Inflammatory macrophage treated with lipopolysaccharide for 1 hour (primary cell): ENCODE data around the gene CD53.

Experiments
- DNase-seq, 2 donors: peaks; one replicate each; pipeline ENCODE4 v3.0.0-alpha.2; 2020 to 2022

The CD53 gene

GRCh38 chr1:110877364-110877763, 4.4 kb downstream of the CD53 start:
- no peak for DNase-seq

DNA sequence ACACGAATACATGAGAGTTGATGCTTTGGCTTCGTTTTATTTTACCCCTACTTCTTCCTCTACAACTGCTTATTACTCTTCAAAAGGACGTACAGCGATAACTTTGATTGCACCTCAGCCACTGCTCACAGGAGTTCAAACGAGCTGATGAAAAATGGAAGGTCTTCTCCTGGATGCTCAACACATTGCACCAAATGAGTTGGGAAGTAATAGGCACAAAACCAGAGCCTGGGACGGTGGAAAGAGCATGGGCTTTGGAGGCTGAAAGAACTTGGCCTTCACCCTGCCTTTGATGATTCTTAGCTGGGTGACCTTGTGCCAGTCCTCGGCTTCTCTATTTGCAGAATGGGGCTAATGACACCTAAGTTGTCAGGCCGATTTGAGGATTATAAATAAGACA, 4.8 kb downstream of the CD53 start:
- no peak for DNase-seq

DNA sequence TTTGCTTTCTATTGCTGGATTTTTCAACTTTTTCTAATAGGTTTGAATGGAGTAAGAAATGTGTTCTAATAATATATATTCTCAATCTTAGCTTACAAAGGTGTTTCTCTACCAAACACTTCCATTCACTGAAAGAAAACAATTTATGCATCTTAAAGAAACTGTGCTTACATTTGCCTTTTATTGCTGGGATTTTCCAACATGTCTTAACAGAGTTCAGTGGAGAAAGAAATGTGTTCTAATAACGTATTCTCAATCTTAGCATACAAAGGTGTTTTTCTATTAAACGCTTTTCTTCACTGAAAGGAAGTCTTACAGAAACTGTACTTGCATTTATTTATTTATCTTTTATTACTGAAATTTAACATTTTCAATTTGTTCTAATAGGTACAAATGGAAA, 5.6 kb downstream of the CD53 start:
- peak; percentile 35 to 53 for DNase-seq

- no peak for DNase-seq
Observed at GRCh38 chr1:110878993-110879392, 6.0 kb downstream of the CD53 start.

GRCh38 chr1:110879758-110880606, 7.0 kb downstream of the CD53 start:
- peak; percentile 91 to 93 for DNase-seq

DNA sequence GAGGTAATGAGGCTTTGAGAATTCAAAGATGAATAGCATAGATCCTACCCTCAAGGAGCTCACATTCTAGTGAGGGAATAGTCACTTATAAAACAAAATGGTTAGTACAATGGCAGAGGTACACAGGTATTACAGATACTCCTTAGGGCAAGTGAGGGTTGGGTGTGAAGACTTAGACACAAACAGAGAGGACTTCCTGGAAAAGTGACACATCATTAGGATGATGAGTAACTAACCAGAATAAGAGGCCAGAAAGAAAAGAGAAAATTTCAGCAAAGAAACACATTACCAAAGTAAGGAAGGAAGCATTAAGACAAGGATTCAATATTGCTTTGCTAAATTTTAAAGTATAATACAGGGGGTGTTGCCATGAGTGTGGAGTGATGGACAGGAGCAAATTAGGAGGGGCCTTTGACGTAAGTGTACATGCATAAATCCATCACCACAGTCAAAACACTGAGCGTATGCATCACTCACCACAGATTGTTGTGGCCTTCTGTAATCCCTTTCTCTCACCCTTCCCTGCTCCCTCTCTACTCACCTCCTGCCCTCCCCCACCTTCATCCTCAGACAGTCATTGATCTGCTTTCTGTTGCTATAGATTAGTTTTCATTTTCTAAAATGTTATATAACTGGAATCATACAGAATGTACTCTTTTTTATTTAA, 7.9 kb downstream of the CD53 start:
- DNase-seq, result peak; percentile 35 to 47

DNA sequence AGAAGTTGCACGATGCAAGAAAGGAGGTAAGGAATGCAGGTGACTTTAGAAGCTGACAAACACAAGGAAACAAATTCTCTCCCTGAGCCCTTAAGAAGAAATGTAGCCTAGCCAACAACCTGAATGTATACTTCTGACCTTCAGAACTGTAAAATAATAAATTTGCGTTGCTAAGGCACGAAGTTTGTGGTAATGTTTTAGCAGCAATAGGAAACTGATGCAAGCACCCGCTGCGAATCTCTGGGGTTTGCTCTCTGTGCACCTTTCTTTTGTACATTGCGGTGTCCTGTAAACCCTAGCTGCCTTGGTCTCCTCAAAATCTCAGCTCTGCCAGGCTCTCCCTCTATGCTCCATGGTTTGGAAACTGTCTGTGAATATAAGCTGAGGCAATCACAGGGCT, 15.1 kb downstream of the CD53 start:
- DNase-seq, result no peak

DNA sequence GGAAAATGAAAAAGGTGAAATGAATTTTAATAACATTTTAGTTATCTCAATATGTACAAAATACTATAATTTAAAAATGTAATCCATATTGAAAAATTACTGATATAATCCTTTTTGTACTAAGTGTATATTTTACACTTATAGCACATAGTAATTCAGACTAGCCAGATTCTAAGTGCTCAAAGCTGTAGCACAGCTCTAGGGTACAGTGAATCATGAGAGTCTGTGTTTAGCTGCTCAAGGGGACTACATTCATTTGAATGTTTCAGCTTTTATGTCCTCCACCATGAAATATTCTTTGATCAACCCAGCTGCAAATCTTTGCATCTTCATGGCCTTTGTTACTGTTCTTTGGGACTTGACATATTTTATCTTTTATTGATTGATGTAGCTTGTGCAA, 15.7 kb downstream of the CD53 start:
- DNase-seq, result no peak

GRCh38 chr1:110890474-110891196, 17.7 kb downstream of the CD53 start:
- no peak for DNase-seq

DNA sequence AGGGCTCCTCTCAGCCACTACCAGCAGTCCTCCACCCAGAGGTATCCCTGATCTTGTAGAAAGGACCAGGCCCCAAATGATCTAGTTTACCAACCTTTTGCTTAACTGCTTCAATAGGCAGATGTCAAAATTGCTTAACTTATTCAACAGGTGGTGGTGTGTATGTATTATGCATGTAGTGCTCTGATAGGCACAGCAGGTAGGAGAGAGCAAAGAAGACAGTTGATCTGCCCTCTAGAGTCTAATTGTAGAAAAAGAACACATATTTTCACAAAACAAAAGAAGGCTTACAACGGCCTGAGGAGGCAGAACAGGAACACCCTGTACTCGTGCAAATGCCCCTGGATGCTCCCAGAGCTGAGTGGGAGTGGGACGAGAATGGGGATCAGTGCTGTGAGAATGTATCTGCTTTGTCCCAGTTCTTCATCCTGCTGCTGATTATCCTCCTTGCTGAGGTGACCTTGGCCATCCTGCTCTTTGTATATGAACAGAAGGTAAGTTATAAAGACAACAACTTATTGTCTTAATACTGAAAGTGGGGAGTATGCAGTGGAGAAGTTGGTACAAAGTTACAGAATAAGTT, 21.1 kb downstream of the CD53 start:
- no peak for DNase-seq

GRCh38 chr1:110896090-110896489, 23.1 kb downstream of the CD53 start:
- DNase-seq, result no peak

- no peak for DNase-seq
Observed at GRCh38 chr1:110897681-110898080, 24.7 kb downstream of the CD53 start.

DNA sequence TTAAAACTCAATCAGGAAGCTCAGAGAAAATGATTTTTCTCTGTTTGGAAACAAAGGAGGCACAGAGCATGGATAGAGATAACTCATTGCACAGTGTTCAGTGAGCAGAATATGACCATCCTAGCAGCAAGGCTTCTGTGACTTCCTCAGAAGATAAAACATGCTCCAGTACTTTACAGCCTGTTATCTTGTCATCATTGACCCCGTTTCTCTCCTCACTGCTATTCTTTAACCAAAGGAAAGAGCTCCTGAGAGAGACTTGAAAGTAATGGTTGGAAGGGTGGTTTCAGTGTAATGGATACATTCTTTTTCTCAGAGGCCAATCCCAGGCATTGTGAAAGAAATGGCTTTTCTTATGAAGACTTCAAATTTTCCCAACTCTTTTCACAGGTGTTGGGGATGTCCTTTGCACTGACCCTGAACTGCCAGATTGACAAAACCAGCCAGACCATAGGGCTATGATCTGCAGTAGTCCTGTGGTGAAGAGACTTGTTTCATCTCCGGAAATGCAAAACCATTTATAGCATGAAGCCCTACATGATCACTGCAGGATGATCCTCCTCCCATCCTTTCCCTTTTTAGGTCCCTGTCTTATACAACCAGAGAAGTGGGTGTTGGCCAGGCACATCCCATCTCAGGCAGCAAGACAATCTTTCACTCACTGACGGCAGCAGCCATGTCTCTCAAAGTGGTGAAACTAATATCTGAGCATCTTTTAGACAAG, 25.9 kb downstream of the CD53 start:
- no peak for DNase-seq

- no peak for DNase-seq
Observed at GRCh38 chr1:110899458-110899843, 26.5 kb downstream of the CD53 start.

- no peak for DNase-seq
Observed at GRCh38 chr1:110902820-110903463, 30.0 kb downstream of the CD53 start.

GRCh38 chr1:110903853-110904500, 31.0 kb downstream of the CD53 start:
- no peak for DNase-seq

GRCh38 chr1:110912784-110913183, 39.8 kb downstream of the CD53 start:
- DNase-seq, result no peak

GRCh38 chr1:110914676-110915075, 41.7 kb downstream of the CD53 start:
- no peak for DNase-seq

DNA sequence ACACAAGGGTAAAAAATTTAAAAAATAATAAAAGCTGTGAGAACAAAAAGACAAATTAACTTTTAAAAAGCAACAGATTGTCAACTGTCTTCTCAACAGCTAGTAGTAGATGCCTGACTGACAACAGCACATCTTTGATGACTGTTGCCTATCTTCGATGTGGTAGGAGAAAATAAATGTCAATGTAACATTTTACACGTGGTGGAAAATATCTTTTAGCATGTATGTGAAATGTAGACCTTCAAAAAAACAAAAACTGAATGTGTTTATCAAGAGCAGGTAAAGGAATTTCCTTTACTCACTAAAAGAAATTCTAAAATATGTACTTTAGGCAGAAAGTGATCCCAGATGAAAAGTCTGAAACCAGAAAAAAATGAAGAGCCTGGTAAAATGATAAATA, 42.9 kb downstream of the CD53 start:
- DNase-seq, result no peak

GRCh38 chr1:110916274-110916668, 43.3 kb downstream of the CD53 start:
- no peak for DNase-seq

GRCh38 chr1:110916669-110917306, 43.8 kb downstream of the CD53 start:
- peak; percentile 40 to 67 for DNase-seq
